ENCODE data around the gene STPG2. TPM values are rescaled to one million over a fixed set of nuclear protein-coding genes. Genes with fewer than 3 reads are reported as not detected.

Gene STPG2
- total RNA-seq, 4 donors from 2014 or later = 0.90 to 2.4 (median 1.5) TPM

DNA sequence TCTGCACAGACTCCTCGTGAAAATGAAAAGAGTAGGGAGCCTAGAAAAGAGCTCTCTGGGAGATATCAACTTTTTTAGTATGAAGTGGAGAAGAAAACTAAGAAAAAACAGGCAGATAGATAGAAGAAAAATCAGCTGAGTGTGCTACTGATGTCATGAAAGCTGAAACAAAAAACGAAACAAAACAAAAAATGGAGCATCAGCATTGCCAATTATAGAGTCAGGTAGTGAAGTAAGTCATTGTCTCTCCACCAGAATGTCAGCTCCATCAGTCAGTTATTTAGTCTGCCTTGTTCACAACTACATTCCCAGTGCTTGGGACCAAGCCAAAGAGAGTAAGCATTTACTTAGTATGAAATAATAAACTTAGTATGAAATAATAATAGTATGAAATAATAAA, 595.1 kb downstream of the STPG2 start:
- 63 to 65% methylated on average over 2 of the region's 2 CpGs for WGBS, 2 donors
- Histone ChIP-seq H3K27ac (no peak overlapping the region), H3K4me3 (no peak overlapping the region), H3K9me3 (no peaks in the 10 kb centered on the region), H3K36me3 (no peaks in the 10 kb centered on the region), H3K4me1 (peaks cover 0 to 5% (median 0%) of the 10 kb centered on the region in 4 donors), H3K27me3 (no peaks in the 10 kb centered on the region)
- DNase-seq (ENCODE audit: low spot score in 2 of 2) = no peak
- TF ChIP-seq, protein P1, sequence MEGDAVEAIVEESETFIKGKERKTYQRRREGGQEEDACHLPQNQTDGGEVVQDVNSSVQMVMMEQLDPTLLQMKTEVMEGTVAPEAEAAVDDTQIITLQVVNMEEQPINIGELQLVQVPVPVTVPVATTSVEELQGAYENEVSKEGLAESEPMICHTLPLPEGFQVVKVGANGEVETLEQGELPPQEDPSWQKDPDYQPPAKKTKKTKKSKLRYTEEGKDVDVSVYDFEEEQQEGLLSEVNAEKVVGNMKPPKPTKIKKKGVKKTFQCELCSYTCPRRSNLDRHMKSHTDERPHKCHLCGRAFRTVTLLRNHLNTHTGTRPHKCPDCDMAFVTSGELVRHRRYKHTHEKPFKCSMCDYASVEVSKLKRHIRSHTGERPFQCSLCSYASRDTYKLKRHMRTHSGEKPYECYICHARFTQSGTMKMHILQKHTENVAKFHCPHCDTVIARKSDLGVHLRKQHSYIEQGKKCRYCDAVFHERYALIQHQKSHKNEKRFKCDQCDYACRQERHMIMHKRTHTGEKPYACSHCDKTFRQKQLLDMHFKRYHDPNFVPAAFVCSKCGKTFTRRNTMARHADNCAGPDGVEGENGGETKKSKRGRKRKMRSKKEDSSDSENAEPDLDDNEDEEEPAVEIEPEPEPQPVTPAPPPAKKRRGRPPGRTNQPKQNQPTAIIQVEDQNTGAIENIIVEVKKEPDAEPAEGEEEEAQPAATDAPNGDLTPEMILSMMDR (IDR thresholded peaks at IDR 0.05) = no peak
- TF ChIP-seq POLR2A (IDR thresholded peaks at IDR 0.05) = no peak
- no peak for TF ChIP-seq EP300 (IDR thresholded peaks at IDR 0.05)

DNA sequence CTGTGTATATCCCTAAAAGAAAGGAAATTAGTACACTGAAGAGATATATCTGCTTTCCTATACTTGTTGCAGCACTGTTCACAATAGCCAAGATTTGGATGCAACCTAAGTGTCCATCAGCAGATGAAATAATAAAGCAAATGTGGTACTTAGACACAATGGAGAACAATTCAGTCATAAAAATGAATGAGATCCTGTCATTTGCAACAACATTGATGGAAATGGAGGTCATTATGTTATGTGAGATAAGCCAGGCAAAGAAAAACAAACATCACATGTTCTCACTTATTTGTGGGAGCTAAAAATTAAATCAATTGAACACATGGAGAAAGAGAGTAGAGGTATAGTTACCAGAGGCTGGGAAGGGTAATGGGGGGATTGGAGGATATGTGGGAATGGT, 611.9 kb downstream of the STPG2 start:
- no peak overlapping the region for H3K27ac ChIP-seq
- H3K9me3 ChIP-seq = peaks cover 0 to 10% (median 2%) of the 10 kb centered on the region in 4 donors
- TF ChIP-seq, protein P1 (IDR thresholded peaks at IDR 0.05) = no peak
- no peak for TF ChIP-seq EP300 (IDR thresholded peaks at IDR 0.05)
- no peak overlapping the region for H3K4me3 ChIP-seq
- DNase-seq (ENCODE audit: low spot score in 2 of 2) = no peak
- H3K36me3 ChIP-seq = no peaks in the 10 kb centered on the region
- H3K4me1 ChIP-seq = no peaks in the 10 kb centered on the region
- H3K27me3 ChIP-seq = no peaks in the 10 kb centered on the region

DNA sequence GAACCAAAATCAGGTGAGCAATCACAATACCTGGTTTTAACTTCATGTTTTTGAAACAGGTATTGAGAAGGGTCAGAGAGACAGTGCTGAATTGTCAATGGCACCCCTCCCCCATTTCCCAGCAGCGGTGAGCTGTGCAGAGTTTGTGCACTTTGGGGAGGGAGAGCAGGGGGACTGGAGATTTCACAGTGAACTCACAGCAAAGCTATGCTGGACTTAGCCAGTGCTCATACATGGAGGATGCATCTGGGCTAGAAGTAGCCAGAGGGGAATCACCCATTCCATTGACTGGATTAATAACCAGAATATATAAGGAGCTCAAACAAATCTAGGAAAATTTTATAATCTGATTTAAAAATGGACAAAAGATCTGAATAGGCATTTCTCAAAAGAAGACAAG, 612.6 kb downstream of the STPG2 start:
- WGBS, 2 donors = 36 to 78% methylated on average over 1 of the region's 1 CpG
- H3K36me3 ChIP-seq = no peaks in the 10 kb centered on the region
- H3K4me3 ChIP-seq = no peak overlapping the region
- no peak overlapping the region for H3K27ac ChIP-seq
- TF ChIP-seq, protein P1 (IDR thresholded peaks at IDR 0.05) = no peak
- TF ChIP-seq EP300 (IDR thresholded peaks at IDR 0.05) = no peak
- TF ChIP-seq POLR2A (IDR thresholded peaks at IDR 0.05) = no peak
- peaks cover 0 to 10% (median 2%) of the 10 kb centered on the region in 4 donors for H3K9me3 ChIP-seq
- H3K27me3 ChIP-seq = no peaks in the 10 kb centered on the region
- no peak for DNase-seq (ENCODE audit: low spot score in 2 of 2)
- no peaks in the 10 kb centered on the region for H3K4me1 ChIP-seq

DNA sequence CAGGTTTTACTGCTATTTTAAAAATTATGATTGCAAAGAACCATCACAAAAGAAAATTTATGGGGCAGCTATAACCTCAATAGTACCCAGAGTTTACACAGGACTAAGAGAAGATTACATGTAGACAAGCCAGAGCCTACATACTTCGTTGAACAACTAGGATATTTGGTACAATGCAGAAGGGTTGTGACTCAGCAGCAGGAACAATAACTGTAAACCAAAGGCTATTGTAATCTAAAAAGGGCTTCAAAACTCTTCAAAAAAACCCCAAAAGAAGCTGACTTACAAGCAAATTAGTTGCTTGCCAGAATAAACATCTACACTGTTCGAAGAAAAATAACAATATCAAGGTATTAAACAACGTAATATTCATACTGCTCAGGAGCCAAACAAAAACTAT, 618.0 kb downstream of the STPG2 start:
- no peaks in the 10 kb centered on the region for H3K27me3 ChIP-seq

DNA sequence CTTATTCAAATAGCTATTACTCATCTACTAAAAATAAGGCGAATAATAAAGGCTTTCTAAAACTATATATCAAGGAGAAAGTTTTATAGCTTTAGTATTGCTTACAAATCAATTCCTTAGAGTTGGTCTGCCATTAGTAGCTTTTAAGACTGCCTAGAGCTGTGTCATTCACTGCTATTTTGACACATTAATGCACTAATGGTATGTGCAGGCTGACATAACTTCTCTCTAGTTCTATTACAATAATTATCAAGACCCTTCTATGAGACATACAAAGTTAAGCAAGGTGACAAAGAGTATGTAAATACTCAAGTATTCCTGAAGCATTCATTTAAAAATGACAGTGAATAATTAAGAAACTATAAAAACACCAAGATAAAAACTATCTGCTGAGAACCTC, 625.3 kb downstream of the STPG2 start:
- TF ChIP-seq POLR2A (IDR thresholded peaks at IDR 0.05) (no peak), EP300 (IDR thresholded peaks at IDR 0.05) (no peak)
- TF ChIP-seq, protein P1 (IDR thresholded peaks at IDR 0.05) = no peak
- 83 to 90% methylated on average over 1 of the region's 1 CpG for WGBS, 2 donors
- DNase-seq (ENCODE audit: low spot score in 2 of 2) = no peak
- Histone ChIP-seq H3K36me3 (no peaks in the 10 kb centered on the region), H3K4me3 (no peak overlapping the region), H3K27me3 (no peaks in the 10 kb centered on the region), H3K4me1 (no peaks in the 10 kb centered on the region), H3K9me3 (no peaks in the 10 kb centered on the region), H3K27ac (no peak overlapping the region)

More for the DNA sequence above, 618.0 kb downstream of the STPG2 start:
- no peak overlapping the region for H3K4me3 ChIP-seq
- peaks cover 0 to 3% (median 0%) of the 10 kb centered on the region in 4 donors for H3K4me1 ChIP-seq
- peaks cover 0 to 10% (median 2%) of the 10 kb centered on the region in 4 donors for H3K9me3 ChIP-seq
- no peak for DNase-seq (ENCODE audit: low spot score in 2 of 2)
- no peak overlapping the region for H3K27ac ChIP-seq
- H3K36me3 ChIP-seq = no peaks in the 10 kb centered on the region
- WGBS, 2 donors = 39% methylated on average over 3 of the region's 3 CpGs
- TF ChIP-seq, protein P1 (IDR thresholded peaks at IDR 0.05) = no peak
- TF ChIP-seq EP300 (IDR thresholded peaks at IDR 0.05) = no peak
- no peak for TF ChIP-seq POLR2A (IDR thresholded peaks at IDR 0.05)
